Loucy (cell line): ENCODE measurements around the gene ZNF407.

Source experiments
- H2AFZ ChIP-seq: fragments of 200-600 bp; sonication (generic); 2 replicates; pipeline ENCODE4 v1.6.0; 2016; ENCODE audit warnings: antibody characterized with exemption, mild to moderate bottlenecking, low read length, moderate library complexity
- H3F3A ChIP-seq: fragments of 200-600 bp; 2 replicates; pipeline ENCODE4 v1.6.0; 2016; ENCODE audit warnings: antibody characterized with exemption, low read depth, mild to moderate bottlenecking
- H3K27me3 ChIP-seq: fragments of 200-600 bp; sonication (generic); 2 replicates; pipeline ENCODE4 v1.6.1; 2014; ENCODE audit warnings: low read length, mild to moderate bottlenecking; ENCODE audit not compliant: insufficient read depth, poor library complexity, severe bottlenecking
- H3K36me3 ChIP-seq: fragments of 200-600 bp; sonication (generic); 2 replicates; pipeline ENCODE4 v1.6.1; 2016; ENCODE audit warnings: low read length; ENCODE audit not compliant: insufficient read depth
- H3K4me1 ChIP-seq: fragments of 200-600 bp; sonication (generic); 2 replicates; pipeline ENCODE4 v1.5.1; 2014; ENCODE audit warnings: low read length, mild to moderate bottlenecking; ENCODE audit not compliant: insufficient read depth, poor library complexity, severe bottlenecking
- H3K4me2 ChIP-seq: fragments of 200-600 bp; sonication (generic); 2 replicates; pipeline ENCODE4 v1.6.0; 2014; ENCODE audit warnings: antibody characterized with exemption, low read length, low read depth, mild to moderate bottlenecking; ENCODE audit not compliant: poor library complexity, severe bottlenecking
- H3K4me3 ChIP-seq: fragments of 200-600 bp; sonication (generic); 2 replicates; pipeline ENCODE4 v1.5.1; 2014; ENCODE audit warnings: low read length, mild to moderate bottlenecking, mixed read lengths; ENCODE audit not compliant: poor library complexity, severe bottlenecking
- H3K79me2 ChIP-seq: fragments of 200-600 bp; sonication (generic); 2 replicates; pipeline ENCODE4 v1.6.1; 2014; ENCODE audit warnings: low read length; ENCODE audit not compliant: insufficient read depth
- H3K9ac ChIP-seq: fragments of 200-600 bp; sonication (generic); 2 replicates; pipeline ENCODE4 v1.6.0; 2014; ENCODE audit warnings: mild to moderate bottlenecking, low read depth, low read length, moderate library complexity; ENCODE audit not compliant: poor library complexity, severe bottlenecking
- H3K9me2 ChIP-seq: fragments of 200-600 bp; sonication (generic); replicated peaks from 2 replicates; pipeline ENCODE4 v1.6.1; 2016; ENCODE audit warnings: low read depth, low read length, mixed read lengths
- H3K9me3 ChIP-seq: fragments of 200-600 bp; sonication (generic); 2 replicates; pipeline ENCODE4 v1.6.1; 2014; ENCODE audit warnings: mild to moderate bottlenecking, antibody characterized with exemption, low read length, low read depth; ENCODE audit not compliant: insufficient read depth
- H4K20me1 ChIP-seq: fragments of 200-600 bp; sonication (generic); 2 replicates; pipeline ENCODE4 v1.6.0; 2014; ENCODE audit warnings: antibody characterized with exemption, low read length, mild to moderate bottlenecking; ENCODE audit not compliant: insufficient read depth, poor library complexity, severe bottlenecking
- EZH2phosphoT487 ChIP-seq: fragments of 200-600 bp; IDR thresholded peaks from 2 replicates; pipeline ENCODE4 v1.6.1; 2018; ENCODE audit warnings: antibody characterized with exemption, mild to moderate bottlenecking, moderate library complexity, borderline replicate concordance
- TF ChIP-seq, protein P1 (sequence below): fragments of 200-600 bp; sonication (generic); conservative IDR thresholded peaks from 2 replicates; pipeline ENCODE4 v1.5.1; 2014; ENCODE audit warnings: mild to moderate bottlenecking, antibody characterized with exemption, low read length

The ZNF407 gene

DNA sequence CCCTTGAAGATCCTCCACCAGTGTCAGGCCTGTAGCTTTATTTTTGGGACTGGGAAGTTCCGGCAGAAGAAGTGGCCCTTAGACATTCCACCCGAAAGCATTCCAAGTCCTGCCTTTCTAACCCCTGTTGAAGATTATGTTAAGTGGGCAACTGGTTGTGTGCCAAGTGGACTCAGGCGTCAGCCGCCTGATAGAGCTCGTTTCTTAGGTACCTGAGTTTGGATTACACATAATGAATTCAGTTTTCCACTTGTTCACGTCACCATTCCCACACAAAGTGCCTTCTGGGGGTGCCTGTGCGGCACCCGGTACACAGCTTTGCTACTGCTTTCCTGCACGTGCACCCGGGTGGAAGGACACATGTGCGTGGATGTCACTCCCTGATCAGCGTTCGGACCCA lies 454.8 kb downstream of the ZNF407 start:
- no peaks in the 10 kb centered on the region for H3K9me2 ChIP-seq
- no peak overlapping the region for H3K4me3 ChIP-seq
- H2AFZ ChIP-seq, result no peak overlapping the region
- TF ChIP-seq, protein P1, sequence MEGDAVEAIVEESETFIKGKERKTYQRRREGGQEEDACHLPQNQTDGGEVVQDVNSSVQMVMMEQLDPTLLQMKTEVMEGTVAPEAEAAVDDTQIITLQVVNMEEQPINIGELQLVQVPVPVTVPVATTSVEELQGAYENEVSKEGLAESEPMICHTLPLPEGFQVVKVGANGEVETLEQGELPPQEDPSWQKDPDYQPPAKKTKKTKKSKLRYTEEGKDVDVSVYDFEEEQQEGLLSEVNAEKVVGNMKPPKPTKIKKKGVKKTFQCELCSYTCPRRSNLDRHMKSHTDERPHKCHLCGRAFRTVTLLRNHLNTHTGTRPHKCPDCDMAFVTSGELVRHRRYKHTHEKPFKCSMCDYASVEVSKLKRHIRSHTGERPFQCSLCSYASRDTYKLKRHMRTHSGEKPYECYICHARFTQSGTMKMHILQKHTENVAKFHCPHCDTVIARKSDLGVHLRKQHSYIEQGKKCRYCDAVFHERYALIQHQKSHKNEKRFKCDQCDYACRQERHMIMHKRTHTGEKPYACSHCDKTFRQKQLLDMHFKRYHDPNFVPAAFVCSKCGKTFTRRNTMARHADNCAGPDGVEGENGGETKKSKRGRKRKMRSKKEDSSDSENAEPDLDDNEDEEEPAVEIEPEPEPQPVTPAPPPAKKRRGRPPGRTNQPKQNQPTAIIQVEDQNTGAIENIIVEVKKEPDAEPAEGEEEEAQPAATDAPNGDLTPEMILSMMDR, result no peak
- TF ChIP-seq EZH2phosphoT487, result no peak
- H3K9ac ChIP-seq, result no peak overlapping the region
- no peaks in the 10 kb centered on the region for H4K20me1 ChIP-seq
- no peaks in the 10 kb centered on the region for H3K79me2 ChIP-seq
- H3K4me2 ChIP-seq, result no peak overlapping the region
- no peaks in the 10 kb centered on the region for H3F3A ChIP-seq
- H3K9me3 ChIP-seq, result no peaks in the 10 kb centered on the region
- no peaks in the 10 kb centered on the region for H3K27me3 ChIP-seq
- peaks cover 25% of the 10 kb centered on the region for H3K4me1 ChIP-seq
- H3K36me3 ChIP-seq, result no peaks in the 10 kb centered on the region

DNA sequence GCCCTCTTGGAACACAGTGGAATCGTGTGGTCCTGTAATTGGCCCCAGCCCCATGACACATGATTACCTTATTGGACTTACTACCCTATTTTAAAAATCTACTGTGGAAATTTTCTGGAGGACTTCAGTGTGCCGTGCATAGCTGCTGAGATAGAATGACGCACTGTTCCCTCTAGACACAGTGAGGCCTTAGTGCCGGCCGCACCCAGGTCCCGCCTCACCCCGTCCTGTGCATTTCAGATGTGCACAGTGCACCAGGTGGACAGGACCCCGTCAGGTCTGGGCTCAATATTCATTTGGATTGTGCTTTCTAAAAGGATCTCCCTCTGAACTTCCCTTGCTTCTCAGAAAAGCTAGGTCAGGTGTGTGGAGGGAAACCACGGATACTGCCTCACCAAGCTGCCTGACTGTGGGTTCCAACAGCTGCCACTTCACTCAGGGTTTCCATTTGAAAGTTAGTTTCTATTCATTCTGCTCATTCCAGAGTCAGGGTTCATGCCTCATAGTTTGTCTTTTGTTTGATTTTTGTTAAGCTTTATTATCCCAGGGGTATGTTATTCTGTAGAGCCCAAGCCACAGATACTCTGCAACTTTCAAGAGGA lies 455.5 kb downstream of the ZNF407 start:
- Histone ChIP-seq H3K4me2 (peak overlapping the region; percentile 58), H4K20me1 (no peaks in the 10 kb centered on the region), H3K27me3 (no peaks in the 10 kb centered on the region), H3K9ac (peak overlapping the region; percentile 44), H3K79me2 (no peaks in the 10 kb centered on the region), H3K4me1 (peaks cover 25% of the 10 kb centered on the region), H3K9me2 (no peaks in the 10 kb centered on the region), H3K36me3 (no peaks in the 10 kb centered on the region), H3F3A (no peaks in the 10 kb centered on the region), H3K9me3 (no peaks in the 10 kb centered on the region), H2AFZ (no peak overlapping the region), H3K4me3 (peak overlapping the region; percentile 36)
- TF ChIP-seq, protein P1, result no peak
- TF ChIP-seq EZH2phosphoT487, result no peak

DNA sequence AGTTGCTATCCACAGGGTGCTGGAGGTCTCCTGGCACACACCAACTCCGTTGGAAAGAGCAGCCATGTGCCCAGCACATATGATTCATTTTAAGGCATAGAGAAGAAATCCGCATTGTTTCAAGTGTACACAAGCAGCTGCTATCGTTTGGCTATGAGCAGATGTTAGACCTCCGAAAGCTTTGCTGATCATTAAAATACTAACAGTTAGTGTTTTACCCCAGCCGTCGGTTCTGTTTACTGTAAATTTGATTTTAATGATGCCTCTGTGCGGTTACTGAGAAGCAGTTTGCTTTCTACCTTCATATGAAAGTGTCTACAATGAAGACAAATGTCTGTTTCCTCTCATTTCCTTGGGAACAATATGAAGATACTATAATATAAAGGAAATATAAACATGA lies 456.4 kb downstream of the ZNF407 start:
- H3K27me3 ChIP-seq, result no peaks in the 10 kb centered on the region
- peaks cover 25% of the 10 kb centered on the region for H3K4me1 ChIP-seq
- no peak overlapping the region for H2AFZ ChIP-seq
- no peaks in the 10 kb centered on the region for H3K9me3 ChIP-seq
- H3K79me2 ChIP-seq, result no peaks in the 10 kb centered on the region
- no peaks in the 10 kb centered on the region for H3F3A ChIP-seq
- peak overlapping the region; percentile 36 for H3K4me3 ChIP-seq
- no peaks in the 10 kb centered on the region for H3K9me2 ChIP-seq
- peak overlapping the region; percentile 58 for H3K4me2 ChIP-seq
- H3K36me3 ChIP-seq, result no peaks in the 10 kb centered on the region
- H4K20me1 ChIP-seq, result no peaks in the 10 kb centered on the region
- TF ChIP-seq EZH2phosphoT487, result no peak
- TF ChIP-seq, protein P1, result no peak
- peak overlapping the region; percentile 44 for H3K9ac ChIP-seq
